Ovary (tissue), 9 donors: ENCODE results near the gene PLEKHN1. TPM values are rescaled to one million over a fixed set of nuclear protein-coding genes. Genes with fewer than 3 reads are reported as not detected.
A peak's percentile ranks its signal among the peaks of the same experiment; 100 is the strongest.

ENCODE experiments used
- DNase-seq, 5 donors: peaks; one replicate each; pipeline ENCODE4 v3.0.0-alpha.2; 2019 to 2020
- H3K27ac ChIP-seq, 2 donors: fragments of 200-600 bp; one replicate each; pipeline versions ENCODE4 v1.5.1 to v1.8.0; 2019 to 2022
- H3K27me3 ChIP-seq: fragments of 200-600 bp; one replicate; pipeline ENCODE4 v1.8.0; 2022
- H3K36me3 ChIP-seq: fragments of 200-600 bp; sonication (generic); one replicate; pipeline ENCODE4 v1.5.1; 2019
- H3K4me1 ChIP-seq: one replicate; pipeline ENCODE4 v1.8.1; 2013; ENCODE audit warnings: mild to moderate bottlenecking, moderate library complexity; ENCODE audit not compliant: insufficient read depth
- H3K4me3 ChIP-seq: fragments of 200-600 bp; sonication (generic); one replicate; pipeline ENCODE4 v1.5.1; 2017
- H3K9me3 ChIP-seq, 2 donors: fragments of 200-600 bp in 1 of 2; sonication (generic) in 1 of 2; one replicate each; pipeline versions ENCODE4 v1.5.1 to v1.8.1; 2013 to 2019; ENCODE audit warnings: mild to moderate bottlenecking in 1 of 2, moderate library complexity in 1 of 2
- CTCF ChIP-seq, 3 donors: fragments of 450-650 bp in 2 of 3; fragments of 200-600 bp in 1 of 3; IDR thresholded peaks; one replicate each; pipeline versions ENCODE4 v1.5.1 to v1.8.0; 2016 to 2022; ENCODE audit warnings: antibody characterized with exemption in 3 of 3, mild to moderate bottlenecking in 1 of 3
- EP300 ChIP-seq: sonication (generic); formaldehyde crosslinking; IDR thresholded peaks from one replicate; pipeline ENCODE4 v1.6.1; 2017; ENCODE audit warnings: antibody characterized with exemption
- POLR2A ChIP-seq: fragments of 450-650 bp; IDR thresholded peaks from one replicate; pipeline ENCODE4 v1.6.1; 2017; ENCODE audit warnings: antibody characterized with exemption, mild to moderate bottlenecking, moderate library complexity
- WGBS, 3 donors: extraction: QIAGEN DNeasy Blood & Tissue Kit in 1 of 3; methylation state at CpG; one replicate each; pipeline versions ENCODE4 v1.1.5 to v1.1.7; 2013 to 2017; 5-methylcytosine and 5-hydroxymethylcytosine counted together
- intact Hi-C, 4 donors: fragments of 100-400 bp; cut with DNase I; formaldehyde crosslinking; loops; one replicate each; pipeline versions ENCODE4 v1.11.0 to v1.15.1; 2022 to 2023
- polyA plus RNA-seq, 2 donors: library from polyadenylated mRNA; stranded (reverse); fragments of 200-250 nt in 1 of 2; fragments of 350-450 nt in 1 of 2; fragmentation: Illumina TruSeq in 1 of 2; extraction: RNeasy Lipid Tissue Mini Kit (QIAGEN cat#74804) in 1 of 2; gene quantifications; one replicate each; pipeline ENCODE4 v1.2.3, GENCODE V29; 2013 to 2014
- total RNA-seq, 7 donors: library from RNA; depleted of rRNA in 2 of 7; stranded (reverse); fragments of >200 nt in 2 of 7; fragmentation: NEBNext Ultra II Directional in 3 of 7; extraction: Animal tissue kit (Norgen Biotek cat#: 25700) in 3 of 7; gene quantifications; one replicate each; pipeline versions ENCODE4 v1.1.0 to v1.2.4, GENCODE V29; 2016 to 2023
- donor health status: DM: no; HTN: no; CAD: no; lungs with moderate emphysema.
- donor health status: DM: no; HTN: no; CAD: no.
- donor health status: Bipolar disorder and iron deficiency.
- donor health status: DM: yes; HTN: yes; CAD: no.
- donor health status: DM: no; HTN: no; CAD: no.
- donor health status: DM: yes; HTN: yes; CAD: no.

PLEKHN1 gene
- total and polyA plus RNA-seq, 9 donors, result 0.10 to 0.34 (median 0.16) TPM; not detected in 3

- 11 to 23% (median 14%) methylated on average over 30 to 38 of the region's 38 CpGs for WGBS, 3 donors
- intact Hi-C loops, result no loop called here
- TF ChIP-seq POLR2A, result no peak
- peak in 2 of 3 donors; percentile 25 to 48 for TF ChIP-seq CTCF (IDR thresholded peaks at IDR 0.05)
- no peak for TF ChIP-seq EP300
- H3K9me3 ChIP-seq, result no peaks in the 10 kb centered on the region
- peak; percentile 52 to 79 (median 64) for DNase-seq
- H3K4me1 ChIP-seq, result peaks cover 18% of the 10 kb centered on the region
- H3K27ac ChIP-seq, result no peak overlapping the region
- H3K36me3 ChIP-seq, result no peaks in the 10 kb centered on the region
- peaks cover 2% of the 10 kb centered on the region for H3K27me3 ChIP-seq
- H3K4me3 ChIP-seq, result no peak overlapping the region
Observed at GRCh38 chr1:921011-921837, 45.1 kb upstream of the PLEKHN1 start.

GRCh38 chr1:923131-923990 lies 42.9 kb upstream of the PLEKHN1 start, which contains the start of gene SAMD11:
Gene SAMD11 (plus strand): TSS chr1:923923. CDS start chr1:924432, 509 bp downstream.
- intact Hi-C loops, result no loop called here
- Histone ChIP-seq H3K4me1 (peaks cover 15% of the 10 kb centered on the region), H3K9me3 (no peaks in the 10 kb centered on the region), H3K4me3 (peak within 1 kb of the TSS; percentile 38), H3K36me3 (no peaks in the 10 kb centered on the region), H3K27ac (no peak within 1 kb of the TSS), H3K27me3 (peaks cover 2% of the 10 kb centered on the region)
- WGBS, 3 donors, result 2 to 10% (median 4%) methylated on average over 23 to 72 of the region's 72 CpGs
- DNase-seq, result peak; percentile 69 to 86 (median 82)
- TF ChIP-seq POLR2A, result no peak
- TF ChIP-seq CTCF (IDR thresholded peaks at IDR 0.05), result no peak
- TF ChIP-seq EP300, result no peak

GRCh38 chr1:923991-924655 lies 42.2 kb upstream of the PLEKHN1 start:
- Histone ChIP-seq H3K4me3 (peak overlapping the region; percentile 38), H3K4me1 (peaks cover 15% of the 10 kb centered on the region), H3K36me3 (no peaks in the 10 kb centered on the region), H3K27me3 (peaks cover 2% of the 10 kb centered on the region), H3K9me3 (no peaks in the 10 kb centered on the region), H3K27ac (no peak overlapping the region)
- 0 to 2% (median 1%) methylated on average over 15 to 98 of the region's 98 CpGs for WGBS, 3 donors
- TF ChIP-seq POLR2A, result no peak
- TF ChIP-seq EP300, result no peak
- TF ChIP-seq CTCF (IDR thresholded peaks at IDR 0.05), result no peak
- DNase-seq, result no peak
- intact Hi-C loops, result no loop called here
